Hepatocyte (in vitro differentiated cells): Measurements from ENCODE around the gene C13orf42.

Experiments used
- CTCF ChIP-seq: fragments of 200-600 bp; sonication (generic); IDR thresholded peaks from 2 replicates; pipeline ENCODE4 v1.5.1; 2016; ENCODE audit warnings: antibody characterized with exemption, mild to moderate bottlenecking; ENCODE audit not compliant: poor library complexity
- EZH2 ChIP-seq: fragments of 200-600 bp; sonication (generic); IDR thresholded peaks from 2 replicates; pipeline ENCODE4 v1.6.1; 2016; ENCODE audit warnings: antibody characterized with exemption, mild to moderate bottlenecking, borderline replicate concordance
- EZH2phosphoT487 ChIP-seq: fragments of 200-600 bp; sonication (generic); IDR thresholded peaks from one replicate; pipeline ENCODE4 v1.6.1; 2018; ENCODE audit warnings: antibody characterized with exemption, mild to moderate bottlenecking, low read depth, moderate library complexity; ENCODE audit not compliant: unreplicated experiment, severe bottlenecking

GRCh38 chr13:51083706-51084105 lies 27.4 kb downstream of the C13orf42 start:
- TF ChIP-seq CTCF: no peak
- no peak for TF ChIP-seq EZH2
- no peak for TF ChIP-seq EZH2phosphoT487
